ENCODE data around the gene SLC50A1.
"Not testable (repeated sequence)": the region's sequence is repeated elsewhere in the genome, so short reads cannot be mapped to it uniquely, and the experiment has no call there.

SLC50A1 gene

GRCh38 chr1:155117610-155118009, 18.0 kb upstream of the SLC50A1 start:
- no peak for DNase-seq

GRCh38 chr1:155118090-155118489, 17.6 kb upstream of the SLC50A1 start:
- DNase-seq: not testable (repeated sequence)

GRCh38 chr1:155120253-155120652, 15.4 kb upstream of the SLC50A1 start:
- no peak for DNase-seq

DNA sequence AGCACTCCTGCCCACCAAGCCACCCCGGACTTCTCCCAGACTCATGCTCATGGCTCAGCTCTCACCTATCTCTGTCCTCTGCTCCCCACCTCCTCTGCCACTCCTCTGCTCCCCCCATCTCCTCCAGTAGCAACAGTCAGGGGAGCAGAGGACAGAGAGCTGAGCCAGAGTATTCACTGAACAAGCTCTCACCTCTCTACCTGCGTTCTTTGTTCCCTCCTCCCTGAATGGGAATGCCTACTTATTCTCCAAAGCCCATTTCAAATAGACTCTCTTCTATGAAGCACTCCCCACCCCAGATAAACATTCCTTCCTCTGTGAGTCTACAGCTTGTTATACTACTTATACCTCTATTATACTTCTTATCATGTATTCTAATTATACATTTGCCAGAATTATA, 14.4 kb upstream of the SLC50A1 start:
- DNase-seq: no peak

GRCh38 chr1:155122308-155122707, 13.3 kb upstream of the SLC50A1 start:
- DNase-seq: no peak

DNA sequence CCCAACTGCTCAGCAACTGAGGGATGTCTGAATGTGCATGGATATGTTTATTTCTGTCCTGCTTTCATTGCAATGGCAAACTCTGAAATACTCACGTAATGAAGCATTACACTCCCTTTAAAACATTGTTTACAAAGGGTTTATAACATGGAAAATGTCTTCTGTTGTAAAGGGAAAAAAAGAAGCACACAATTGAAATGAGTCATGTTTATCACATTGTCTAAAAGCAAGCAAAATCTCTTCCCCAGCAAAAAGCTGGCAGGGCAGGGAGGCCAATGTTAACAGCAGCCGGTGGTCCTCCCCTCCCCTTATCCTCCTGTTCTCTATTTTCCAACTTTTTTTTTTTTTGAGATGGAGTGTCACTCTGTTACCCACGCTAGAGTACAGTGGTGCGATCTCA, 11.9 kb upstream of the SLC50A1 start:
- DNase-seq: no peak

GRCh38 chr1:155124503-155125463, 10.9 kb upstream of the SLC50A1 start:
- DNase-seq: no peak

GRCh38 chr1:155125511-155125945, 10.1 kb upstream of the SLC50A1 start:
- DNase-seq: no peak

DNA sequence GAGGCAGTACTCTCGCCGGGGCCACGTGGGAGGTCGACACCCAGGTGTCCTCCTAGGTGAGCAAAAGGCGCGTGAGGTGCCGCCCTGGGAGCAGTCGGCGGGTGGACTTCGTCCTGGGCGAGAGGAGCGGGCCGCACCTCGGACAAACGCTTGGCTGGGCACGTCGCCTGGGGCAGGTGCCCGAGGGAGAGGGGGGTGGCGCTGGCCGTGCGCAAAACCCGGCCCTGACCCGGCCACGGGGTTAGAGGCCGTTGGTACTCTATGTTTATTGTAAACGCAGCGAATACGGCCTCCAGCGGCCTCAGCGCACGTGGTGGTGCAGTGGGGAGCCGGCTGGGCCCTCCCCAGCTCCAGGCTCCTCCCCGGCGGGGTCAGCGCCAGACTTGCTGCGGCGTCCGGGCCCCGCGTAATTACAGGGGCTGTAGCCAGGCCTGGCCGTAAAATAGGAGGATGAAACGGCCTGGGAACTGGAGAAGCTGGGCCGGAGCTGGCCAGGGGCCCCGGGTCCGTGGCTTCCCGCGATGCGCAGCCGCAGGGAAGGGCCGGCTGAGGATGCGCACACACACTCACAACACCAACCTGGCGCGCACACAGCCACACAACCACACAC, 9.6 kb upstream of the SLC50A1 start:
- DNase-seq: no peak

GRCh38 chr1:155126556-155127104, 9.0 kb upstream of the SLC50A1 start:
- DNase-seq: peak; percentile 9

DNA sequence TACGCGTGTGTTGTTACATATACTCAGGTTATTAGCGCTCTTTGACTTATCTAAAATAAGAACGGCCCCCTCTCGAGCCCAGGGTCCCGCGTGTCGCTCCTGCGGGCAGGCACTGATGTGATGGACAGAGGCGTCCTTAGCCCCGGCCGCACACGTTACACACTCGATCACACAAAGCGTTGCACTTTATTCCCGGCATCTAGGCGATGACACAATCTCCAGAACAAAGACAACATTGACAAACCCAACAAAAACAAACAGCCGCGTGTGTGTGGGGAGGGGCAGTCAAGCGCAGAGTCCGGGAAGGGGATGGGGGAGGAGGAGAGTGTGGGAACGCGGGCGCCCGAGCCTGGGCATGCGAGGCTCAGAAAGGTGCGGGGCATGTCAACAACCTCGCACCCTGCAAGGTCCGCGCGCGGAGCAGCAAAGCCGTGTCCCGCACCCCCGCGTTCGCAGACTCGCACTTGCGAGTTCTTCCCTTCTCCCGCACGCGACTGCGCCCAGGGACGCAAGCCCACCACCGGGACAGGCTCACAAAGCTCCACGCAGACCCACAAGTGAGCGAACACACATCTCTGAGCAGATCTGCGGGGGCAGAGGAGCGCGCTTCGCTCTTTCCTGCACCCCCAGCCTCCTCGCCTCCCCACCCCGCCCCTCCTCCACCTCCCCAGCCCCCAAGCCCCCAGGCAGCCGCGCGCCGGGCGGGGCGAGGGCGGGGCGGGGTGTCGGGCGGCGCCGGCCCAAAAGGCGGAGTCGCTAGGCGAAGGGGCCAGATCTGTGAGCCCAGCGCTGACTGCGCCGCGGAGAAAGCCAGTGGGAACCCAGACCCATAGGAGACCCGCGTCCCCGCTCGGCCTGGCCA, 8.3 kb upstream of the SLC50A1 start, which contains the start of gene EFNA1:
Gene EFNA1, plus strand, starts transcription at position 772 of the 862 bp plus-strand sequence. CDS start 102 bp downstream, outside the sequence.
- peak; percentile 22 for DNase-seq

DNA sequence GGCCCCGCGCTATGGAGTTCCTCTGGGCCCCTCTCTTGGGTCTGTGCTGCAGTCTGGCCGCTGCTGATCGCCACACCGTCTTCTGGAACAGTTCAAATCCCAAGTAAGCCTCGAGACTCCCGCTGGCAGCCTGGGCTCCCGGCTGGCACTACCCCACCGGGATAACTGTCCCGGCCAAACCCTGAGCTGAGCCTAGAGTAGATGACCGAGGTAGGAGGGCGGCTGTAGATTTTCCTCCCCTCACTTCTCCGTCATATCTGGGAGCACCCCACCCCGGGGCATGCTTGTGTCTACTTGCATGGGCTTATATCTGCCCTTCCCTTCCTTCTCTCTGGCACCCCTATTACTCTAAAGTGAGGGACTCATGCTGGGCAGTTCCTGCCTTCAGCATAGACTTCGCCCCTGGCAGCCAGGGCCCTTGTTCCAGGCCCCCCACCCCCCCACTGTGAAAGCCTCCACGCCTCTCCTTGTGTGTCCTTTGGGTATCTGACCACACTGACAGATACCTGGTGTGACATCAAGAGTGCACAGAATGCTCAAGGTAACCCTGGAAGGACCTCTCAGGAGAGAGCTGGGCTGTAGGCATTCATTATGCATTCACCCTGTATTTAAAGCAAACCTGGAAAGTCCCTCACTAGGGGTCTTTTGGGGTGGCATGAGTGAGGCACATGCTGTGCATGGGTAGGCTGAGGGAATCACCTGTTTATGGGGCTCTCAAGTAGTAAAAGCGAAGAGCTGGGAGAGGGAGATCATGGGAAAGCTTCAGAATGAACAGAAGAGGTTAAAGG, 7.5 kb upstream of the SLC50A1 start:
- DNase-seq: no peak

DNA sequence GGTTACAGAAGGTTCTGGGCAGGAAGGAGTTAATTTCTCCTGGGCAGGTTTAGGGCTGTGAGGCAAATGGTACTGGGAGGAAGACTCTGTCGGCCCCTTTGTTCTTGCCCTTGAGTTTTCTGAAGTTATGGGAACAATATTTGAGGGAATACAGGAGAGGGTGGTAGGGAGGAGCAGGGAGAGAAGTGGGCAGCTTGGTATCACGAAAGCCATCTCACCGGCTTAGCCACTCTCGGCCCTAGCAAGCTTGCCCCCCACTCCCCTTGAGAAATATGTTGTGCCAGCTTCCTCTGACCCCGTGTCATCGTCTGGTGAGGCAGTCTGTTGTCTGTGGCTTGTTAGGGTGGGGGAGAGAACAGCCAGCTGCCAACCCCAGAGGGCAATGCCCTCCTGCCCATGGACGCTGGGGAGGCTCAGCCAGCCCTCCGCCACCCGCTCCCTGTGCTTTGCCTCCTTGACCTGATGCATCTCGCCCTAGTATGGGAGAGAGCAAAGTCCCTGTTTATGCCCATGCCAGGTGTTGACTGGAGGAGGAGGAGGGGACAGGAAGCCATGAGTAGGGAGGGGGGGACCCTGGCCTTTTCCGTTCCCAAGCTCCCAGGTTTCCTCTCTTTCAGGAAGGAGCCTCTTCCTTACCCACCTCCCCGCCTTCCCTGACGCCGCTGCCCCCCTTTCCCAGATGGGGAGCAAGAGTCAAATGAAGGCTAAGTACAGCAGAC, 6.7 kb upstream of the SLC50A1 start:
- DNase-seq: no peak

DNA sequence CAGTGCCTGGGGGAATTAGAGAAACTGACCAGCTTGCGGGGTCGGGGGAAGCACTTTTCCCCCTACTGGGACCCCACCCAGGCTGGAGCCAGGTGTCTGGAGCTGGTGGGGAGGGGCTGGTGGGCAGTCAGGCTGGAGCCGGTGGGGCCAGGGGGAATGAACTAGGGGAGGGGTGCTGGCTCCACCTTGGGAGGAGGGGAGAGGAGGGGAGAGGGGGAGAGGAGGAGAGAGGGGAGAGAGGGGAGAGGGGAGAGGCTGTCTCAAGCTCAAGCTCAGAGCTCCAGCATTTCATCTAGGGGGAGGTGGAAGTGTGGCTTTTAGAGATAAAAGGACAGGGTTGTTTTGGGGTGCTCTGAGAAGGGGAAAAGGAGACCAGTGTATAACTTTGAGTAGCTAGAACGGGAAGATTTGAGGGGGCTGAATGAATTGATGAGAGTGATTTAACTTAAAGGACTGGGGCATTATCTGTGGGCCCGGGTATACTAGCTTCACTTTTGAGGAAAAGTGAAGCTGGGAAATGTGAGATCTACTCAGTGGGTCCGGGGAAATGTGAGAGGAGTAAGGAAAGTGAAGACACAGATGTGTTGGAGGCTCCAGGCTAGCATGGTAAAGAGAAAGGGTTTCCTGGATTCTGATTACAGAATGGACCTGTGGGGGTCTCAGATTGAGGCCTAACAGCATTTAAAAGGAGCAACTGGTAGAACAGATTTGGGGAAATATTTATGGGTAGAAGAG, 5.2 kb upstream of the SLC50A1 start:
- no peak for DNase-seq

DNA sequence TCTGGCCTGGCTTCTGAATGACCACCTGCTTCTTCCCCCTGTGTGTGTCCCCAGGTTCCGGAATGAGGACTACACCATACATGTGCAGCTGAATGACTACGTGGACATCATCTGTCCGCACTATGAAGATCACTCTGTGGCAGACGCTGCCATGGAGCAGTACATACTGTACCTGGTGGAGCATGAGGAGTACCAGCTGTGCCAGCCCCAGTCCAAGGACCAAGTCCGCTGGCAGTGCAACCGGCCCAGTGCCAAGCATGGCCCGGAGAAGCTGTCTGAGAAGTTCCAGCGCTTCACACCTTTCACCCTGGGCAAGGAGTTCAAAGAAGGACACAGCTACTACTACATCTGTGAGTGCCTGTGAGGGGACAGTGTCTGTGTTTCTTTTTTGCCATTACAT, 4.4 kb upstream of the SLC50A1 start:
- DNase-seq: no peak

DNA sequence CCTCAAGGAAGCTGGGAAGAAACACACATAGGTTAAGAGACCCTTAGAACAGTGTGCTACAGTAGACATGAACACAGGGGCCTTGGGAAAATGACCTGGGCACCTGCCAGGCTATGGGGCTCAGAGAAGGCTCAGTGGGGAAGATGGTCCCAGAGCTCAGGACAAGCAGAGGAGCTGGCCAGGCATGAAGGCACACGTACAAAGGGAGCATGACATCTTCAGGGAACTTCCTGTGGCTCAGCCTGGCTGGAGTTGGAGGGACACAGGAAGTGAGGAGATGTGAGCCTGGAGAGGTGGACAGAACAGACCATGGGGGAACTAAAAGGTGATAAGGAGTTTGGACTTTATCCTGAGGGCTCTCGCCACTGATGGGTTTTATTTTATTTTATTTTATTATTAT, 3.8 kb upstream of the SLC50A1 start:
- no peak for DNase-seq

- DNase-seq: no peak
Observed at GRCh38 chr1:155133799-155134281, 1.8 kb upstream of the SLC50A1 start.

DNA sequence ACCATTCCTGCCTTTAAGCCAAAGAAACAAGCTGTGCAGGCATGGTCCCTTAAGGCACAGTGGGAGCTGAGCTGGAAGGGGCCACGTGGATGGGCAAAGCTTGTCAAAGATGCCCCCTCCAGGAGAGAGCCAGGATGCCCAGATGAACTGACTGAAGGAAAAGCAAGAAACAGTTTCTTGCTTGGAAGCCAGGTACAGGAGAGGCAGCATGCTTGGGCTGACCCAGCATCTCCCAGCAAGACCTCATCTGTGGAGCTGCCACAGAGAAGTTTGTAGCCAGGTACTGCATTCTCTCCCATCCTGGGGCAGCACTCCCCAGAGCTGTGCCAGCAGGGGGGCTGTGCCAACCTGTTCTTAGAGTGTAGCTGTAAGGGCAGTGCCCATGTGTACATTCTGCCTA, 1.3 kb upstream of the SLC50A1 start:
- no peak for DNase-seq

DNA sequence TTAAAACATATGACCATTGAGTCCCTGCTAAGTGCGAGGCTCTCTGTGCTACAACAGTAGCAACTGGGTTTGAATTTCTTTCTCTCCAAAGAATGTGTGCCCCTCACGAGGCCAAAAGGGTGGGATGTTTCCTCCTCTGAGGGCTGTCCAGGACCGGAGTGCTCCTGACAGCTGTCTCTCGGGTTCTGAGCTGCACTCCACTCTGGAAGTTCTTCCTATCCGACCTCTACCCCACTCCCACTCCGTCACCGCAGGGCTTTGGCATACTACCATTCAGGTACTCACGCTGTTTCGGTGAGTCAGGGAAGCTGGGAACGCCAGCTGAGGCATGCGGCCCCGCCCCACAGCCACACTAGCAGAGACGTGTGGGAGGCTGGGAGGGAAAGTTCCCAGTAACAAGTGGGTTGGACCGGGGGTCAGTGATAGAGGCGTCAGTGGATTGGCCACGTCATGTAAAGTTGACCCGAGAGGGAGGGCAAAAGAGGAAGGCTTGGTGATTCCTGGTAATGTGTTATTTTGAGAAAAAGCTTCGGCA, 705 bp upstream of the SLC50A1 start:
- DNase-seq: peak; percentile 10

- peak; percentile 10 for DNase-seq
Observed at GRCh38 chr1:155136748-155137147, 1.1 kb downstream of the SLC50A1 start.

Data from activated effector memory CD4-positive, alpha-beta T cell treated with Interleukin-2 at 50 U/mL for 16 hours (primary cell).